Measurements from ENCODE around the gene CCSAP.
"Not testable (repeated sequence)": the region's sequence is repeated elsewhere in the genome, so short reads cannot be mapped to it uniquely, and the experiment has no call there.

The CCSAP gene

DNA sequence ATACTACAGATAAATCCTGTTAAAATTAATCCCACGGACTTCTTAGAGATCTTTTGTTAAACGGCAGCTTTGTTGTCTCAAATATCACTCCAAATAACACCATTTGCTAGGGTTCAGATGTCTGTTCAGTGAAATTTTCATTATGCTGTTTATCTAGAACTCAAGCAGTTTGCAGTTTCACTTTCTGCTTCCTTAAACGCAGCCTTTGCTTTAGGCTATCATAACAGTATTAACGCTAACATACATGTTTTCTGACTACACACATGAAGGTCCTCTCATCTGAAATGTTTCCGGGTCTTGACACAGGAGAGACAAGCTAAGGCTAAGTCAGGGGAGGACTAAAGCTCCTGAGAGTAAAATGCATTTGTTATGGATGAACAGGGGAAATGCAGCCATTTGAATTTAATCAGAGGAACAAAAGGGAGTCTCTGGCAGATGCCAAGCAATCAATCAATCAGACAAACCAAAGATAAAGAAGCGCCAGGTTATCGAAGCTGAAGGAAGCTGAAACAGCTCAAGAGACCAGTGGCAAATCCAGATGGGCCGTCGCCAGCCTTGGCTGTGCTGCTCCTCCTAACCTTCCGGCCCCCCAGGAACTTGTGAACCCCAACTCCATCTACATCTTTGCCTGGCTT, 16.9 kb downstream of the CCSAP start:
- DNase-seq (ENCODE audit: low spot score), result no peak

DNA sequence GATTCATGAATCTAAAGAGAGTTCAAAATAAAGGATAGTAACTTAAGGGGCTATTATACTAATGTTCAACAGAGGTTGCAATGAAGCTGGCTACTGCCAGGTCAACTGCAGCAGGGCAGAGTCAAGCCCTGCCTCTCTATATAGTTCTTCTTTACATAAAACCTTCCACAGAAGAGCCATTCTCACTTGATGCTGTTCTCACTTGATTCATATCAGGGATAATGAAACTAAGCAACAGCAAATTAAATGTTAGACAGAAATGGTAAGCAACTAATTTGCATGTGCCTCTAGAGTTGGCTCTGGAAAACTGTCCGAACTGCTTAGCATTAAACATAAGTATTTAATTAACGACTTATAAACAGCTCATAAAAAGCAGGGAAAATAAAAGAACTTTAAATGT, 17.4 kb downstream of the CCSAP start:
- DNase-seq (ENCODE audit: low spot score), result no peak

DNA sequence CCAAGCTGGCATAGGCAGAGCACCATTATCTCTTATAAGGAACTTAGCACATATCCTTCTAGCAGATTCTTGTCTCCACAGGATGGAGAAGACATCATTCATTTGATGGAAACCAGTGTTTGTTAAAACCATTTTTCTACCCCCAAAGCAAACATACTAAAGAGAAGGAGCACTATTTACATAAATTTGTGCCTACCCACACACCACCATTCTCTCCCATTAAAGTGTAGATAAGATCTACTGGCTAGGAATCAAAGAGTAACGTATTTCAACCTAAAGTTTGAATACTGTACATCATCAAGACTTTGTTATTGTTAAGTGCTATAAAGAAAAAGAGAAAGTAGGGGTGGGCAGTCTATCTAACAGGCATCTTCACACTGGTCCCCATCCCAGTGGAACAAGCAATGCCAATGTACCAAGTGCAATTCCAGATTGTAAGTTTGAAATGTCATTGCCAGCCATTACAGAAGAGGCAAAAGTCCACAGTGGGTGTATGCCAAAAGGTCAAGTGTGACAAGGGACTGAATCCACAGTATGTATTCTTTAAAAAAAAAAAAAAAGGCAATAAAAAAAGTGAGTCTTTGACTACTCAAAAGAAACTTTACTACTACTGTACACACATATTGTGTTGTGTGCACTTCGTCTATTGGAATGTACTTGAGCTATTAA, 18.8 kb downstream of the CCSAP start:
- DNase-seq (ENCODE audit: low spot score), result no peak

DNA sequence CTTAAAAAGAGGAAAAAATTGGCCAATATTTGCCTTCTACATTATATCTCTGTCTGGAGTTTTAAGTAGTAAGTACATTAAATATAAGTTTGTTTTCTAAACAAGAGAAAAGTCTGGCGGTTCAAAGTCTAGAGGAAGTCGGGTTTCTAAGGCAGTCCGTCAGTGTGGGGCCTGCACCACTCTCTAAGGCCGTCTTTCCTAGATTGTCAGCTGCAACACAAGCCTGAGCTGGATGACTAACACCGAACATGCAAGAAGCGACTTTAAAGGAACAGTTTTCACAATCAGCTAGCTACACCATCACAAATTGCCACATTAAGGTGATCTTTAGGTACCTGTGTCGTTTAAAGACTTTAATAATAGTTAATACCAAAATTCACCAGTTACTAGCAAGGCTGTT, 19.6 kb downstream of the CCSAP start:
- no peak for DNase-seq (ENCODE audit: low spot score)

DNA sequence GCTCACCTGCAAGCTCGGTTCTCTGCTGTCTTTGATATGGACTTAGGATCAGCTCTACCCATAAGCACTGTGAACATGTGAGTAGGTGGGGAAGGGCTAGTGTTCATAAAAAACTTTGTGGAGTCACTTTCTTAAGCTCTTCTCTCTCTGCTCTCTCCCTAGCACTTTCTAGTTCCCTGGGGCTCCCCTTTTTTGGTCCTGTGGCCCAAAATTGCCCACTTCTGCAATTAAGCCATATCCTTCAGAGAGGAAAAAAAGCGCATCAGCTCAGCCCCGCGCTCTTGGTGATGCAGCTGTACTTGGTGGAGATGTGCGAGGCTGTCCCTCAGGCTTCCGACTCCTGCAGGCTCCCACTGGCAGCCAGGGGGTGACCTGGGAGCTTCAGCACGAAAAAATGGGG, 23.4 kb downstream of the CCSAP start:
- DNase-seq (ENCODE audit: low spot score), result no peak

DNA sequence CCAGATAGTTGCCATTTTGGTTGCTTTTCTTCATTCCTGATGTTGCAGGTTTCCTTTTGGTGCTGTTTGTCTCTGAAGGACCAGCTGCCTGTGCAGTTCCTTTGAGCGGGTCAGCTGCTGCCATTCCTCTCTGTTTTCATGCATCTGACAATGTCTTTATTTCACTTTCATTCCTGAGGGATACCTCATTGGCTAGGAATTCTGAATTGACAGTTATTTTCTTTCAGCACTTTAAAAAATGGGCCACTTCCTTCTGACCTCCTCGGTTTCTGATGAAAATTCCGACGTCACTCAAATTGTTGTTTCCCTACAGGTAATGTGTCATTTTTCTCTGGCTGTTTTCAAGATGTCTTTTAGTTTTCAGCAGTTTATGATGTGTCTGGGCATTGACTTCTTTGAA, 24.8 kb downstream of the CCSAP start:
- no peak for DNase-seq (ENCODE audit: low spot score)

DNA sequence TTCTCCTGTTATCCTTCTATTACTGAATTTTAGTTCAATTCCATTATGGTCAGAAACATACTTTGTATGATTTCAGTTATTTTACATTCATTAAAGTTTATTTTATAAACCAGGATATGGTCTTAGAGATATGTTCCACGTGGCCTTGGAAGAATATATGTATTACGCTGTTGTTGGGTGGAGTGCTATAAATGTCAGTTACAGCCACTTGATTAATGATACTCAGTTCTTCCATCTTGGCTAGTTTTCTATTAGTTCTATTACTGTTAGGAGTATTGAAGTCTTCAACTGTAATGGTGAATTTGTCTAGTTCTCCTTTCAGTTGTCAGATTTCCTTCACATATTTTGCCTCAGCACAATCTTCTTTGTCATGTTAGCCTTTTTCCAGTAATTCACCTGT, 26.7 kb downstream of the CCSAP start:
- DNase-seq (ENCODE audit: low spot score), result no peak

DNA sequence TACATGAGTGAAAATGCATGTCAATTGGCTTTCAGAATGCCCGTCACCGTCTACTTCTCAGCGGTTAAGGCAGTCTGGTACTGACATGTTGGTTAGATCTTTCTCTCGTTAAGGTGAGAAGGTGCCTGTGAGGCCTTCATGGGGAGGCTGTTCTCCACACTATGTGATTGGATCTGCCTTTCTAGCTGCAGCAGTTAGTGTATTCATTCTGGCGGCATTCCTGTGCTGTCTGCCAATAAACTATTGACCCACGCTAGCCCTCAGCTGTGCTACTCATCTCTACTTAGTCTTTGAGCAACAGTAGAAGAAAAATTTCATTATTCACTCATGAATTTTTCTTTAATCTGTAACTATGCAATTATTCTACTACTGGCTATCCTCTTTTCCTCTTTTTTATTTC, 32.0 kb downstream of the CCSAP start:
- no peak for DNase-seq (ENCODE audit: low spot score)

DNA sequence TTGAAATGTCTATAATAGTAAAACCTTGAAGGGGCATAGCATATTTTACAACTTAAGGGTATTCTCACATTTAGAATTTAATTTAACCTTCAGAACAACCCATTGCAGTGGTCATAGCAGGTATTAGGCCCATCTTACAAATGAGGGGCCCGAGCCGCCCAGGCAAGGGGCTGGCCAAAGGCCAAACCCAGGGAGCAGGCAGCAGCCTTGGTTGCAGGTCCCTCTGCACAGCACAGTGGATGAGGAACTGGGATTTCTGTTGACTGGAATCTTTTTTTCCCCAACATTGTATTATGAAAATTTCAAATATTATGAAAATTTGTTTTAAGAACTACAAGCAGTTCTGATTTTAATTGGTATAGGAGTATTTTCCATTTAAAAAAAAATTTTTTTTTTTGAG, 33.2 kb downstream of the CCSAP start:
- no peak for DNase-seq (ENCODE audit: low spot score)

DNA sequence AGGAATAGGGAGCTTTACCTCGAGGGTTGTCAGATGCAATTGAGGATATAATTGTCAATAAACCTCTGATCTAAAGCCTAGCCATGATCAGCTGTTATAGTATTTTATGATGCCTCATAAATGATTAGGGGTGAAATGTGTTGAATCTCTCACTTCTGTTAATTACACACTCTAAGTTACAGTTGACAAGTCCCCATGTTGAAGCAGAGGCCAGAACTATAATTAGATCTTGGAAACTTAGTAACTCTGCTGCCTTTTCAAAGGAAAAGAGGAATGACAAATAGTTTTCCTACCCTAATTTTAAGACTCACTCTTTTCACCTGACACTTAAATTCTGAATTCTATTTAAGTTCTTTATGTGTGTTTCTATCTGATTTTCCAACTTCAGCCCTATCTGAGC, 33.8 kb downstream of the CCSAP start:
- no peak for DNase-seq (ENCODE audit: low spot score)

DNA sequence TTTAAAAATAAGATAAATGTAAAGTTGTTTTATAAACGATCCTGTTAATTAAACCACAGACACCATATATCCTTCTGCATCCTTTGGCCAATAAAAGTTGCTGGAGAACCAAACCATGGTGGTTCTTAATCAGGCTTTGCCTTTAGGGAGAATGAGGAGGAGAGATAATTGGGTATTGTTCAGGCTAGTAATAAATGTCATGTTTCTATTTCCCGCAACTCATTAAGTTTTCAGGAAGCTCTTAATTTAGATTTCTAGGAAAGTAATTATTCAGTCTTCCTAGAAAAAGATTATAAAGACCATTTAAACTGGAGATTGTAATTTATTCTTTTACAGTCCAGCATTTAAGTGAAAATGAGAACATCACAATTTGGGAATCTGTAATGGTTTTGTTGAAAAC, 37.5 kb downstream of the CCSAP start:
- no peak for DNase-seq (ENCODE audit: low spot score)

DNA sequence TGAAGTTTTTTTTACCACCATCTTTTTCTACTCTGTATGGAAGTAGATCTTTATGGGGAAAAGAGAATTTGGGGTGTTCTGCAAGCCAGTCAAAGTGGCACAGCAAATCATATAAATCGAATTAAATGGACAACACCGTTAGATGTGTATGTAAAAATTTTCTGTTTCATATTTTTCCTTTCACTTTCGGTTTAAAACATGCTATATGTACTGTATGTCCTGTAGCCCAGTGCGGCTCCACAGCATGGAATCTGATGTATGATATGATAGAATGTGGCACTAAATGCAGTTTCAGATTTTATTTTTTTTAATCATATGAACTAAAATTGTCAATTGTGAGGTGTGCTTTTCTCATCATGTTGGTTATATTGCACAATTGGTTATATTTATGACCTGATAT, 39.0 kb downstream of the CCSAP start:
- no peak for DNase-seq (ENCODE audit: low spot score)

DNA sequence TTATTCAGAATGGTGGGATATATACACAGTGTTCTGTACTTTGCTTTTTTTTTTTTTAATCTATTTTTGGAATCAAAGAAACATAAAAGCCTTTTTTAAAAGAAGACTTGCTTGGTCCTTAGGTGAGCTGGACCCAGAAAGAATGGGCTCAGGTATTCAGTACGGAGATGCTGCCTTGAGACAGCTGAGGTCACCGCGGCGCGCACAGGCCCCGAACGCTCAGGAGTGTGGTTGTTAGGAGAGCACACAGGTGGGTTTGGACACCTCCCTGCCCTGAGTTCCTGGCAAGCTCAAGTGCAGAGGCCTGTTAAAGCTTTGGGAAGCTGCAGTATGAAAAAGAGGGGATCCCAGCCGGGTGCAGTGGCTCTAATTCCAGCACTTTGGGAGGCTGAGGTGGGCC, 40.1 kb downstream of the CCSAP start:
- no peak for DNase-seq (ENCODE audit: low spot score)

DNA sequence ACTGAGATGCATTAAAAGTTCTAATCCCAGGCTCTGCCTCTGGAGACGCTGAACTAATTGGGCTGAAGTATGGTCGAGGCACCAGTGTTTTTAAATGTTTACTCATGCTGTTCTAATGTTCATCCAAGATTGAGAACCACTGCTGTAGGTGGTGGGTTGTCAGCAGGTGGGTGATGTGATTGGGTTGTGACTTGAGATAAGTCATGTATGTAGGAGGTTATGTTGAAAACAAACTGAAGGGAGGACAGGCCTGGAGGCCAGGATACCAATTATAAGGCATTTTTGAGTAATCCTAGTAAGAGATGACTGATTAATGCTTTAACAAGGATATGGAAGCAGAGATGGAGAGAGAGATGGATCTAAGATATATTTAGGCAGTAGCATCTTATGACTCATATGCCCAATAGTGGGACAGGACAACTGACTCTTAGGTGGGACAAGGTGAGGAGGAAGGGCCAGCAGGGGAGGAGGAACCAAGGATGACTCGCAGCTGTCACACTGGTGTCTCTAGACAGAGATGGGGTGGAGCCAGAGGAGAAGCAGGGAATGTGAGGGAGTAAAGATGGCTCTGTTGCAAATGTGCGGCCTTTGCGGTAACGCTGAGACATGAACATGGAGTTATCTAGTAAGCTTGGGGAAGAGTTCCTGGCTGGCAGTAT, 42.6 kb downstream of the CCSAP start:
- no peak for DNase-seq (ENCODE audit: low spot score)

DNA sequence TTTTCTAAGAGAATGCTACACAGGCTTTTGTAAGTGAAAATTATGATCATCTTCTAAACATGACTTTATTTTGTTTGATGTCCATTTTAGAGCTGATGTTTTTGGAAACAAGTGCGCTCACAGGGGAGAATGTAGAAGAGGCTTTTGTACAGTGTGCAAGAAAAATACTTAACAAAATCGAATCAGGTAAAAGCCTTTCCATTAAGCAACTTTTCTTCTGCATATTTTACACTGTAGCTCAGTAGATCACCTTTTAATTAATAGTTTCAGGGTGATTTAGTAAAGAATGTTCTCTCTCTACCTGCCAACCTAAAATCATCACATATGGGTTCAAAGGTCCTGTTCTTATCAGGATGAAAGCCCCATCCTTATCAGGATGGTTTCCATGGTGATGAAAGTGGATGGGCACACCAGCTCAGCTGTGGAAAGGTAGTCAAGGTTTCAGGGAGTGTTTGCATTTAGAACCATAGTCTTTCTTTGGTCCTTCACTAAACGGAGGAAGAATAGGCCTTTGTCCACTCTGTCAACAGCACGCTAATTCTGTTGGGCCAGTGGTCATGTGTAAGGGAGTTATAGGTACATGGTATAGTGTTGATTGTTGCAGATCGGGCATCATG, 43.9 kb downstream of the CCSAP start:
- peak; percentile 38 for DNase-seq (ENCODE audit: low spot score)

DNA sequence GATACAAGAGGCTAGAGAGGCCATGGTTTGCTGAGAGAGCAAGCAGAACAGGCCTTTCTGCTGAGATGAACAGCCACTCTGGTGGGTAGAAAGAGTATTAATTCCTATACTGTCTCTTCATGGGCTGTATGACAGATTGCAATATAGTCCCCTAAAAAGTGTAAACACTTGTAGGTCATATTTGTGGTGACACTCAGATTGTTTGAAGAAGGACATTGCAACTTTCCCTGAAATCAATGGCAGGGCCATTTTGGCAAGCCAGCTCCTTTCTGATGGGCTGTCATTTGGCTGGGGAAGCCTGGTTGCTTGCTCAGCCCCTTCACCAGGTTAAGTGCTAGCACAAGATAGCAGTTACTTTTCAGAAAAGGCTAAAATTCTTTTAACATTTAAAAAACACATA, 44.4 kb downstream of the CCSAP start:
- DNase-seq (ENCODE audit: low spot score), result no peak

DNA sequence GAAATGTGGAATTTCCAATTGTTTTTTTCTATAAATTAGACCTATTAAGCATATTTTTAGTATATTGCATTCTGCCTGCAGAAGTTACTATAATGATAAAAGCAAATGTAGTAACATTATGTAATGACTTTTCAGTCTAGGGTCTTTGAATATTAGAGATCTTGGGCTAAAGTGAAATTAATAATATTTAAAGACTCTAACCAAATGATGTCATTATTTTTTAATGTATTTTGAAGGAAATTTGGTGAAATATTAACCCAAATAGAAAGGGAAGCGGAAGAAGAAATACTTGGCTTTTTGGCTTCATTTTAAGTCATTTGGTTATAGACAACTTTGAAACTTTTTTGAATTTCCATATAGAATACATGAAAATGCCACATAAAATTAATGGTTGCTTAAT, 45.1 kb downstream of the CCSAP start:
- DNase-seq (ENCODE audit: low spot score), result no peak

DNA sequence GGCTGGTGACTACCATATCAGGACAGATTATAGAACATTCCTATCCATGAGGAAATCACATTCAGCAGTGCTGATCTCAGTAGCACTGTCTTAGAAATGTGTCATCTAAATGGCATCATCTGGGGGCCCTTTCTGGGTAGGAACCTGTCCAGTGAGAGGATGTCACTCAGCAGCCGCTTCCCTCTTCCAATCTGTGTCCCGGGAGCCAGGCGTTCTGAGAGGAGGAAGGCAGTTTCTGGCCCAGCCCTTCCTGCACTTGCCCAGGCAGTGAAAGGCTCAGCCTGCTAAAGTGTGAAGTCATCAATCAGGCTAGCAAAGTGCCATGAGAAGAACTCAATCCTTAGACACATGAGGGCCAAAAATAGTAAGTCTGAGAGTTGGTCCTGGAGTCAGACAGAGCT, 46.3 kb downstream of the CCSAP start:
- peak; percentile 17 for DNase-seq (ENCODE audit: low spot score)

DNA sequence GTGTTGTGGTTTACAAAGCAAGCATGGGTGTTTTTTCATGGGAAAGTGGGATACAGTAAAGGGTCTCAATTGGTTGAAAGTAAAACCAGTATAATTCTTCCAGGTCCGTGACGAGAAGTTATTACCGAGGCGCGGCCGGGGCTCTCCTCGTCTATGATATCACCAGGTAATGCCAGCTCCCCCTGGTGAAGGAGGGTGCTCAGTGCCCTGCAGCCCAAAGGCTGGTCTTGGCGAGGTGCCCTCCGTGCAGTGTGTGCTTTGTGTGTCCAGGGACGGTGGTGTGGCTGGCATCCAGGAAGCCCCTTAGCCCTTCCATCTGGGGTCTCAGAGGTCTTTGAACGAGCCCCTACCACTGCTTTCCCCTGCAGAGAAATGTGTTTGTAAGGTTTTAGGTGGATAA, 47.1 kb downstream of the CCSAP start:
- no peak for DNase-seq (ENCODE audit: low spot score)

DNA sequence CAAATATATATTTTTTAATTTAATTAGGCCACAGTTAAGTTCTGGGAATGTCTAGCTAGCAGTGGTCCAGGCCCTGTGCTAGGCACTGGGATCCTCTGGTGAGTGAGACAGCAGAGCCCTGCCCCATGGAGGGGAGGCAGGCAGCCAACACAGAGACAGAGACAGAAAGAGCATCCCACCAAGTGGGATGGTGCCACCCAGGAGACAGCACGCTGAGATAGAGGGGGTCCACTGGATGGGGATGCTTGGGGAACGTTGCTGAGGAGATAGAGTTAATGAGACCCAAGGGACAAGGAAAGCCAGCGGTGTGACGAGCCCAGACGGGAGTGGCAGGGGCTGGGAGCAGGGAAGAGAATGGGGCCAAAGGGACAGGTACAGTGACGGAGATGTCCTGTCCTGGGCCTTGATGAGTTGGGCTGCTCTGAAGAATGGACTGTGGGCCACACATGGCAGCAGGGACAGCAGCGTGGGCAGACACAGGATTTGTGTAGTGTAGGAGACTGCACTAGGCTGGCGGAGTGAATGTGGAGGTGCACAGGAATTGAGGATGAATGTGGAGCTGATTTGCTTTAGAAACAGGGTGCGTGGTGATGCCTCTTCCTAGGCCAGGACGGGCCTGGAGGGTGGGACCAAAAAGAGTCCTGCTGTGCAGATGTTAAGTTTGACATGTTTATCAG, 49.2 kb downstream of the CCSAP start:
- DNase-seq (ENCODE audit: low spot score), result no peak

DNA sequence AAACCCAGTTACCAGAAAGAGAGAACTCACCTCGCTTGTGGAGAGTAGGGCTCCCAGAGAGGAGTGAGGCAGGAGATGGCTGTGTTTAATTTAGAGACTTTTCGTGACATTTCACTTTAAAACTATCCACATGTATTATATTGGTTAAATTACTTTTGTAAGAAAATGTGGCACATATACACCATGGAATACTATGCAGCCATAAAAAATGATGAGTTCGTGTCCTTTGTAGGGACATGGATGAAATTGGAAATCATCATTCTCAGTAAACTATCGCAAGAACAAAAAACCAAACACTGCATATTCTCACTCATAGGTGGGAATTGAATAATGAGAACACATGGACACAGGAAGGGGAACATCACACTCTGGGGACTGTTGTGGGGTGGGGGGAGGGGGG, 51.2 kb downstream of the CCSAP start:
- not testable (repeated sequence) for DNase-seq (ENCODE audit: low spot score)

DNA sequence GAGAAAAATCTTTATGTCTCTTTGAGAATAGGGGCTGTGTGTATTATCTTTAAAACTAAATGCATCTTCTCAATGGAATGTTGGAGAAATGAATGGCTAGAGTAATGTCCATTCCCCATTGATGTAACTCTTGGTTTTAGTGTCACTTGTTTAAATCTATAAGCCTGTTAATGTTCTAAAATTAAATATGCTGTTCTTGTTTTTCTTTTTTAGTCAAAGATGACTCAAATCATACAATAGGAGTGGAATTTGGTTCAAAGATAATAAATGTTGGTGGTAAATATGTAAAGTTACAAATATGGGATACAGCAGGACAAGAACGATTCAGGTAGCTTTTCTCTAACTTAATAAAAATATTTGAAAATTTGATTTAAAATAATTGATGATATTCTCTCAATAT, 54.3 kb downstream of the CCSAP start:
- no peak for DNase-seq (ENCODE audit: low spot score)

DNA sequence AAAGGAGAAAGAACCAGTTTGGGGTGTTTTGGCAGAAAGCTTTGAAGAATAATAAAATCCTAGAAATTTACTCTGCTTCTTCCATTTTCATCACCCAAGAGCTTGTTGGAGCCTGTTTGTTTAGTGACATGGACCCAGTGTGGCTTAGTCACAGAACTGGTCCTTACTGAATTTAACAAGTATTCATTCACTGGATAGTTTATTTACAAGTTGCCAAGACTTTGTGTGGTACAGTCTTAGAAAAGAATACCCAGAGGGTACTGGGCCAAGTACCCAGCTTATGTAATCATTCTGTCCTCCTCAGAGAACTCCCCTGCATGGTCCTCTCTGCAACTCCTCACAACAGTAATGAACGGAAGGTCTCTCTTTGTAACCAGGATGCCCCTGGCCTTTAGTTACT, 55.6 kb downstream of the CCSAP start:
- DNase-seq (ENCODE audit: low spot score), result peak; percentile 43

Measured in pons (tissue), 1 donor.